Psoas muscle (tissue), 8 donors: ENCODE data around the gene CMBL. TPM values are rescaled to one million over a fixed set of nuclear protein-coding genes. Genes with fewer than 3 reads are reported as not detected.

Experiments
- ATAC-seq, 4 donors: fragments of 200-7000 bp; cut with Tn5 transposase; one replicate each; pipeline ENCODE4 v1.9.1; 2020; ENCODE audit warnings: moderate library complexity in 3 of 4, mild to moderate bottlenecking in 2 of 4
- DNase-seq, 2 donors: peaks; one replicate each; pipeline ENCODE4 v3.0.0-alpha.2; 2020
- H3K27ac ChIP-seq: fragments of 200-600 bp; one replicate; pipeline ENCODE4 v1.8.0; 2022
- H3K27me3 ChIP-seq, 3 donors: fragments of 200-600 bp in 1 of 3; one replicate each; pipeline versions ENCODE4 v1.6.1 to v1.8.0; 2013 to 2022; ENCODE audit warnings: low read length in 2 of 3, mild to moderate bottlenecking in 2 of 3, moderate library complexity in 1 of 3; ENCODE audit not compliant: insufficient read depth in 3 of 3
- H3K36me3 ChIP-seq, 2 donors: fragments of 200-600 bp in 1 of 2; one replicate each; pipeline versions ENCODE4 v1.6.1 to v1.8.0; 2013 to 2022; ENCODE audit warnings: low read depth in 1 of 2, mild to moderate bottlenecking in 1 of 2, moderate library complexity in 1 of 2; ENCODE audit not compliant: insufficient read depth in 1 of 2
- H3K4me1 ChIP-seq: fragments of 200-600 bp; one replicate; pipeline ENCODE4 v1.8.0; 2022
- H3K4me3 ChIP-seq: fragments of 200-600 bp; one replicate; pipeline ENCODE4 v1.8.0; 2022; ENCODE audit warnings: mild to moderate bottlenecking
- H3K9me3 ChIP-seq: fragments of 200-600 bp; one replicate; pipeline ENCODE4 v1.8.0; 2022
- CTCF ChIP-seq: fragments of 200-600 bp; IDR thresholded peaks from one replicate; pipeline ENCODE4 v1.8.0; 2022; ENCODE audit warnings: antibody characterized with exemption
- WGBS, 3 donors: extraction: QIAGEN DNeasy Blood & Tissue Kit; methylation state at CpG; one replicate each; pipeline versions ENCODE4 v1.1.6 to v1.1.7; 2013; 5-methylcytosine and 5-hydroxymethylcytosine counted together
- intact Hi-C, 2 donors: fragments of 100-400 bp; cut with DNase I; formaldehyde crosslinking; loops; one replicate each; pipeline versions ENCODE4 v1.11.0 to v1.14.2; 2022
- polyA plus RNA-seq, 3 donors: library from polyadenylated mRNA; stranded (reverse); fragments of 200-250 nt; gene quantifications; one replicate each; pipeline ENCODE4 v1.2.3, GENCODE V29; 2013
- total RNA-seq, 4 donors: library from RNA; stranded (reverse); fragmentation: NEBNext Ultra II Directional in 2 of 4; extraction: Animal tissue kit (Norgen Biotek cat#: 25700) in 2 of 4; gene quantifications; one replicate each; pipeline versions ENCODE4 v1.2.1 to v1.2.4, GENCODE V29; 2021 to 2023
- donor health status: healthy with polysubstance abuse.
- donor health status: DM: no; HTN: no; CAD: no; lungs with moderate emphysema.
- donor health status: Bipolar disorder and iron deficiency.
- donor health status: healthy.
- donor health status: DM: yes; HTN: yes; CAD: no.
- donor health status: DM: no; HTN: no; CAD: no.
- donor health status: DM: no; HTN: no; CAD: no.
- donor health status: DM: yes; HTN: yes; CAD: no.

The CMBL gene
- total and polyA plus RNA-seq, 7 donors: 9.4 to 243 (median 55.7) TPM

GRCh38 chr5:10338686-10339057 lies 31.0 kb upstream of the CMBL start:
- no peak overlapping the region for H3K27ac ChIP-seq
- no peak for TF ChIP-seq CTCF
- no peak for ATAC-seq

GRCh38 chr5:10337986-10338385 lies 30.3 kb upstream of the CMBL start:
- H3K27ac ChIP-seq: no peak overlapping the region
- ATAC-seq (no peak), DNase-seq (no peak)
- WGBS, 3 donors: 70 to 82% (median 73%) methylated on average over 4 of the region's 4 CpGs
- no peaks in the 10 kb centered on the region for H3K27me3 ChIP-seq
- TF ChIP-seq CTCF: no peak
- no peak overlapping the region for H3K4me3 ChIP-seq
- H3K9me3 ChIP-seq: no peaks in the 10 kb centered on the region
- intact Hi-C loops: no loop called here
- no peaks in the 10 kb centered on the region for H3K36me3 ChIP-seq
- H3K4me1 ChIP-seq: peaks cover 6% of the 10 kb centered on the region

More at GRCh38 chr5:10338686-10339057, 31.0 kb upstream of the CMBL start:
- DNase-seq: no peak
- no peak overlapping the region for H3K4me3 ChIP-seq
- no peaks in the 10 kb centered on the region for H3K27me3 ChIP-seq
- H3K36me3 ChIP-seq: no peaks in the 10 kb centered on the region
- WGBS, 3 donors: 87 to 89% (median 88%) methylated on average over 2 of the region's 2 CpGs
- H3K9me3 ChIP-seq: no peaks in the 10 kb centered on the region
- intact Hi-C loops: no loop called here
- peaks cover 3% of the 10 kb centered on the region for H3K4me1 ChIP-seq

GRCh38 chr5:10337107-10337506 lies 29.4 kb upstream of the CMBL start:
- no peaks in the 10 kb centered on the region for H3K9me3 ChIP-seq
- intact Hi-C loops: no loop called here
- H3K4me3 ChIP-seq: no peak overlapping the region
- WGBS, 3 donors: 95 to 98% (median 96%) methylated on average over 4 of the region's 4 CpGs
- ATAC-seq (no peak), DNase-seq (no peak)
- H3K27me3 ChIP-seq: no peaks in the 10 kb centered on the region
- no peak for TF ChIP-seq CTCF
- H3K4me1 ChIP-seq: peaks cover 8% of the 10 kb centered on the region
- H3K27ac ChIP-seq: no peak overlapping the region
- no peaks in the 10 kb centered on the region for H3K36me3 ChIP-seq

- H3K27me3 ChIP-seq: no peaks in the 10 kb centered on the region
- DNase-seq (no peak), ATAC-seq (no peak)
- intact Hi-C loops: no loop called here
- no peak overlapping the region for H3K4me3 ChIP-seq
- no peak overlapping the region for H3K27ac ChIP-seq
- no peaks in the 10 kb centered on the region for H3K36me3 ChIP-seq
- TF ChIP-seq CTCF: no peak
- H3K9me3 ChIP-seq: no peaks in the 10 kb centered on the region
- WGBS, 3 donors: 94 to 96% (median 96%) methylated on average over 14 of the region's 14 CpGs
- H3K4me1 ChIP-seq: peaks cover 20% of the 10 kb centered on the region
Observed at GRCh38 chr5:10335711-10336470, 28.2 kb upstream of the CMBL start.

GRCh38 chr5:10334831-10335230 lies 27.1 kb upstream of the CMBL start:
- H3K36me3 ChIP-seq: no peaks in the 10 kb centered on the region
- ATAC-seq: no peak
- H3K27ac ChIP-seq: no peak overlapping the region
- 90 to 93% (median 91%) methylated on average over 5 of the region's 5 CpGs for WGBS, 3 donors
- H3K9me3 ChIP-seq: no peaks in the 10 kb centered on the region
- TF ChIP-seq CTCF: no peak
- H3K4me3 ChIP-seq: no peak overlapping the region
- intact Hi-C loops: no loop called here
- DNase-seq: no peak
- H3K4me1 ChIP-seq: peaks cover 30% of the 10 kb centered on the region
- H3K27me3 ChIP-seq: no peaks in the 10 kb centered on the region
